GM21529 (cell line): ENCODE data around the gene ARHGAP44.
A peak's percentile ranks its signal among the peaks of the same experiment; 100 is the strongest.

Source experiments
- ATAC-seq: cut with Tn5 transposase; IDR thresholded peaks from one replicate; pipeline ENCODE4 v1.9.1; 2021; ENCODE audit not compliant: unreplicated experiment

The ARHGAP44 gene

GRCh38 chr17:13017655-13018459 lies 228.6 kb downstream of the ARHGAP44 start, which contains the start of gene ELAC2:
Gene ELAC2, minus strand, starts transcription at chr17:13018027. Its CDS starts 80 bp downstream, at chr17:13017947.
- peak; percentile 96 for ATAC-seq

GRCh38 chr17:13024016-13024415 lies 234.7 kb downstream of the ARHGAP44 start:
- ATAC-seq: no peak

- ATAC-seq: peak; percentile 93
These were observed 235.4 kb downstream of the ARHGAP44 start for GRCh38 chr17:13024526-13025257.

- ATAC-seq: no peak
These were observed 235.9 kb downstream of the ARHGAP44 start for GRCh38 chr17:13025258-13025627.

- no peak for ATAC-seq
These were observed 236.4 kb downstream of the ARHGAP44 start for GRCh38 chr17:13025687-13026086.

GRCh38 chr17:13027246-13027645 lies 237.9 kb downstream of the ARHGAP44 start:
- no peak for ATAC-seq

GRCh38 chr17:13029340-13029739 lies 240.0 kb downstream of the ARHGAP44 start:
- no peak for ATAC-seq

GRCh38 chr17:13030056-13030455 lies 240.8 kb downstream of the ARHGAP44 start:
- no peak for ATAC-seq

GRCh38 chr17:13030459-13031300 lies 241.4 kb downstream of the ARHGAP44 start:
- no peak for ATAC-seq

- peak; percentile 72 for ATAC-seq
These were observed 242.5 kb downstream of the ARHGAP44 start for GRCh38 chr17:13031718-13032350.

GRCh38 chr17:13035420-13035819 lies 246.1 kb downstream of the ARHGAP44 start:
- ATAC-seq: no peak

- no peak for ATAC-seq
These were observed 247.5 kb downstream of the ARHGAP44 start for GRCh38 chr17:13036751-13037150.

- no peak for ATAC-seq
These were observed 249.8 kb downstream of the ARHGAP44 start for GRCh38 chr17:13038931-13039665.
